ENCODE results near the gene IFITM2.
"Not testable (repeated sequence)": the region's sequence is repeated elsewhere in the genome, so short reads cannot be mapped to it uniquely, and the experiment has no call there.

IFITM2 gene

GRCh38 chr11:312092-312816 is 4.6 kb downstream of the IFITM2 start:
- DNase-seq (ENCODE audit: extremely low spot score) = no peak
- POLR2A ChIA-PET = no interaction called here
- CTCF ChIA-PET = no interaction called here
- TF ChIP-seq PKNOX1 (IDR thresholded peaks at IDR 0.05) = no peak
- TF ChIP-seq FOXM1 (IDR thresholded peaks at IDR 0.05; ENCODE audit: borderline replicate concordance) = no peak
- TF ChIP-seq ZNF384 (IDR thresholded peaks at IDR 0.05) = no peak
- no peak for TF ChIP-seq SP1 (IDR thresholded peaks at IDR 0.05)
- no peak for TF ChIP-seq BHLHE40 (IDR thresholded peaks at IDR 0.05; ENCODE audit: borderline replicate concordance)
- TF ChIP-seq FOXA1 (IDR thresholded peaks at IDR 0.05) = no peak
- TF ChIP-seq FOXK2 (IDR thresholded peaks at IDR 0.05) = no peak
- TF ChIP-seq ELF4 (IDR thresholded peaks at IDR 0.05) = no peak
- TF ChIP-seq L3MBTL2 (conservative IDR thresholded peaks at IDR 0.05) = no peak

- no peak for DNase-seq (ENCODE audit: extremely low spot score)
- ChIA-PET CTCF (no interaction called here), POLR2A (no interaction called here)
- no peak for TF ChIP-seq ZNF384 (IDR thresholded peaks at IDR 0.05)
Observed at GRCh38 chr11:313304-313786, 5.7 kb downstream of the IFITM2 start.

- DNase-seq (ENCODE audit: extremely low spot score) = no peak
- TF ChIP-seq ELF4 (IDR thresholded peaks at IDR 0.05) = no peak
- TF ChIP-seq FOXK2 (IDR thresholded peaks at IDR 0.05) = no peak
- no peak for TF ChIP-seq BHLHE40 (IDR thresholded peaks at IDR 0.05; ENCODE audit: borderline replicate concordance)
- no peak for TF ChIP-seq LEF1 (IDR thresholded peaks at IDR 0.05; ENCODE audit: borderline replicate concordance)
- TF ChIP-seq CTBP1 (IDR thresholded peaks at IDR 0.05; ENCODE audit: borderline replicate concordance) = no peak
- no peak for TF ChIP-seq ARNT (IDR thresholded peaks at IDR 0.05)
- no peak for TF ChIP-seq ZNF384 (IDR thresholded peaks at IDR 0.05)
- CTCF ChIA-PET = no interaction called here
- POLR2A ChIA-PET = no interaction called here
Observed at GRCh38 chr11:313787-314553, 6.4 kb downstream of the IFITM2 start, which contains the start of gene IFITM1. IFITM1 (plus strand) TSS chr11:314040; CDS start chr11:314171, 131 bp downstream.

GRCh38 chr11:314554-314875 is 6.9 kb downstream of the IFITM2 start:
- CTCF ChIA-PET; DNase-seq (ENCODE audit: extremely low spot score); POLR2A ChIA-PET: not testable (repeated sequence)

GRCh38 chr11:315051-315481 is 7.5 kb downstream of the IFITM2 start:
- ChIA-PET CTCF (no interaction called here), POLR2A (no interaction called here)
- TF ChIP-seq LEF1 (IDR thresholded peaks at IDR 0.05; ENCODE audit: borderline replicate concordance) (no peak), SUZ12 (IDR thresholded peaks at IDR 0.05) (no peak), PKNOX1 (IDR thresholded peaks at IDR 0.05) (no peak), BHLHE40 (IDR thresholded peaks at IDR 0.05; ENCODE audit: borderline replicate concordance) (no peak), ELF4 (IDR thresholded peaks at IDR 0.05) (no peak), FOXM1 (IDR thresholded peaks at IDR 0.05; ENCODE audit: borderline replicate concordance) (no peak), HDGF (IDR thresholded peaks at IDR 0.05; ENCODE audit: borderline replicate concordance) (no peak), FOXA1 (IDR thresholded peaks at IDR 0.05) (no peak), L3MBTL2 (conservative IDR thresholded peaks at IDR 0.05) (no peak), ARNT (IDR thresholded peaks at IDR 0.05) (no peak)
- no peak for DNase-seq (ENCODE audit: extremely low spot score)

GRCh38 chr11:315516-315994 is 7.9 kb downstream of the IFITM2 start:
- TF ChIP-seq TARDBP (IDR thresholded peaks at IDR 0.05) = no peak
- TF ChIP-seq BHLHE40 (IDR thresholded peaks at IDR 0.05; ENCODE audit: borderline replicate concordance) = no peak
- no peak for TF ChIP-seq LEF1 (IDR thresholded peaks at IDR 0.05; ENCODE audit: borderline replicate concordance)
- no peak for TF ChIP-seq L3MBTL2 (conservative IDR thresholded peaks at IDR 0.05)
- no peak for TF ChIP-seq HDGF (IDR thresholded peaks at IDR 0.05; ENCODE audit: borderline replicate concordance)
- no peak for TF ChIP-seq ELF4 (IDR thresholded peaks at IDR 0.05)
- no peak for TF ChIP-seq FOXM1 (IDR thresholded peaks at IDR 0.05; ENCODE audit: borderline replicate concordance)
- no peak for TF ChIP-seq NFRKB (IDR thresholded peaks at IDR 0.05)
- TF ChIP-seq ZNF384 (IDR thresholded peaks at IDR 0.05) = no peak
- TF ChIP-seq ARNT (IDR thresholded peaks at IDR 0.05) = no peak
- TF ChIP-seq SUZ12 (IDR thresholded peaks at IDR 0.05) = no peak
- no peak for TF ChIP-seq SP1 (IDR thresholded peaks at IDR 0.05)
- TF ChIP-seq FOXA1 (IDR thresholded peaks at IDR 0.05) = no peak
- TF ChIP-seq FOXK2 (IDR thresholded peaks at IDR 0.05) = no peak
- TF ChIP-seq PKNOX1 (IDR thresholded peaks at IDR 0.05) = no peak
- TF ChIP-seq CTBP1 (IDR thresholded peaks at IDR 0.05; ENCODE audit: borderline replicate concordance) = no peak
- ChIA-PET CTCF (no interaction called here), POLR2A (no interaction called here)
- no peak for DNase-seq (ENCODE audit: extremely low spot score)

Data from HEK293T (cell line).